ENCODE measurements around the gene PTPRN2.

The PTPRN2 gene

DNA sequence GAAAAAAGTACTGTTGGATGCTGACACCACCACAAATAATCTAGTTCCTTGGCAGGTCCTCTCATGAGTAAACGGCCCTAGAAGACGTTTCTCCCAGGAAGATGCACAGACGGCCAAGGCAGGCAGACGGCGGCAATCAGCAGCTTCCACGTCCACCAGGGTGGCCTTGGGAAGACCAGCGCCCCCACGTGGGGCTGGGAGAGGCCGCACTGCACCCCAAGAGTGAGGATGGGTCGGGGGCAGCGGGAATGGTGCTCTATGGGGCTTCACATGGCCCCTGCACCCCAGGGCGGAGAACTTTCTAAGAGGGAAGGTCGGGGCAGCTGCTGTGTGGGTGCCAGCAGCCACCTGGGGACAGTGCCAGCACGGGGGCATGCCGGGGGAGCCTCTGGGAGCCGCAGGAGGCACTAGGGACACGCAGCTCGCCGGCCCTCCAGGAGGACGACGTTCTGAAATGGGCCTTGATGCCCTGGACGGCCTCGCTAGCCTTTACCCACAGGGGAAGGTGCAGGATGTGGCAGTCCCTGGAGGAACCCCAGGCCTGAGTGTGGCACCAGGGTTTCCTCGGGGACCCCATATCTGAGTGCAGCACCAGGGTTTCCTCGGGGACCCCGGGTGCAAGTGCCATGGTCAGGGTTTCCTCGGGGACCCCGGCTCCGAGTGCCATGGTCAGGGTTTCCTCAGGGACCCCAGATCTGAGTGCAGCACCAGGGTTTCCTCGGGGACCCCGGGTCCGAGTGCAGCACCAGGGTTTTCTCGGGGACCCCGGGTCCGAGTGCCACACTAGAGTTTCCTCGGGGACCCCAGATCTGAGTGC is 710.9 kb downstream of the PTPRN2 start:
- DNase-seq = no peak

DNA sequence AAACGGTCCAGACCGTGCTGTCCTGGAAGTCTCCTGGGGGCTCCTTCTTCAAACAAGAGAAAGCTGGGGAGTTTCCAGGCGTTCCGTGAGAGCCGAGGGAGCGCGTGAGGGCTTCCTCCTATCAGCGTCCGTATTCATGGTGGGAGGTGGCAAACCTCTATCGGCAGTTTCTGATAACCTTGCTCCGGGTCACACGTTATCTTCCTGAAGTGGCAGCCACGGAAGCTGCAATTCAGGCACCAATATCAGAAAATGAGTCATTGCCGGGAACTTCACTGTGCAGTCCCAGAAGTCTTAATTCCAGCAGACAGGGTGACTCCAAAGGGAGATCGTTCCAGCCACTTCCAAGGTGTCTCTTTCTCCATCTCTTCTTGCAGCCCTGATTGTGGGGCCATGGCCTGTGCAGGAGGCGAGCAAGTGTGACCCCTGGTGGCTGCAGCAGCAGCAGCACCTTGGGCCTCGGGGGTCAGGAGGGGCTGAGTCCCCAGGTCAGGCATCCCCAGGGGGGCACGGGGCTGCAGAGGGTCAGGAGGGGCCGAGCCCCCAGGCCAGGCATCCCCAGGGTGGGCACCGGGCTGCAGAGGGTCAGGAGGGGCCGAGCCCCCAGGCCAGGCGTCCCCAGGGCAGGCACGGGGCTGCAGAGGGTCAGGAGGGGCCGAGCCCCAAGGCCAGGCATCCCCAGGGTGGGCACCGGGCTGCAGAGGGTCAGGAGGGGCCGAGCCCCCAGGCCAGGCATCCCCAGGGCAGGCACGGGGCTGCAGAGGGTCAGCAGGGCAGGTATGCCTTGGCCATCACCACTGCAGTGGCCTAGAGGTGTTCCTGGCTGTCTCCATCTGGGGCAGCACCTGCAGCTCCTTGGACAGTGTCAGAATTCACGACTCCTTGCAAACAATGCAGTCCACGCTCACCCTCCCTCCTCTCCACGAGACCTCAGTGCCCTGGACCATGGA is 712.1 kb downstream of the PTPRN2 start:
- no peak for DNase-seq

DNA sequence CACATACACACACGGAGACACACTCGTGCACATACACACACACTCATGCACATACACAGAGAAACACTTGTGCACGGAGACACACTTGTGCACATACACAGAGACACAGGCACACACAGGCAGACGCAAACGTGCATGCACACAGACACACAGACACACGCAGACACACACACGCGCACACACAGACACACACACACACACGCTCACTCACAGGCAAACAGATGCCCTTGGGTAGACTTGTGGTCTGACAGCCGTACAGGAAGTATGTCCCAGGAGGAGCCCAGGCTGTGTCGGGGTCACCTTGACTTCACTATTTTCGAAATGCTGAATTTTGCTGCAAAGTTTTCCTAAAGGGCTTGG is 712.8 kb downstream of the PTPRN2 start:
- DNase-seq = no peak

DNA sequence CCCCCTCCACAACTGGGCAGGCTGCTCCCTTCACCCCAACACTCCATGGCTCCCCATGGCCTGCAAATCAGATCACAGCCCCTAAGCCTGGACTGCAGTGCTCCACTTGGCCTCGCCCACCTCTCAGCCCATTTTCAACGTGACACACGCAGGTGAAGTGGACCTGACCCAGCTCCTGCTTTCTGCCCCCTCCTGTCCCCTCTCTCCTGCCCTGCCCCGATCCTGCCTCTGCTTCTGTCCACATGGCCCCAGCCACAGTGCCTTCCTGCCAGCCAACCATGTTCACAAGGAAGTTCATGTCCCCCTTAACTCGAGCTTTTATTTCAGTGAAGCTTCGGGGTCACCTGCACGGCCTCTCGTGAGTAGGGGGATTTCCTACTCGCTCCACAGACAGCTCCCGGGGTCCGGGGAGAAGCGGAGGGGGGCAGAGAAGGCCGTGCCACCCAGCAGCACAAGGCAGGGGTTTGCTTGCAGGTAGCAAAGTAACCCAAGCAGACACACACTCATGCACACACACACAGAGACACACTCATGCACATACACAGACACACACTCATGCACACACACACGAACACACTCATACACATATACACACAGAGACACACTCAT is 713.3 kb downstream of the PTPRN2 start:
- DNase-seq = no peak

DNA sequence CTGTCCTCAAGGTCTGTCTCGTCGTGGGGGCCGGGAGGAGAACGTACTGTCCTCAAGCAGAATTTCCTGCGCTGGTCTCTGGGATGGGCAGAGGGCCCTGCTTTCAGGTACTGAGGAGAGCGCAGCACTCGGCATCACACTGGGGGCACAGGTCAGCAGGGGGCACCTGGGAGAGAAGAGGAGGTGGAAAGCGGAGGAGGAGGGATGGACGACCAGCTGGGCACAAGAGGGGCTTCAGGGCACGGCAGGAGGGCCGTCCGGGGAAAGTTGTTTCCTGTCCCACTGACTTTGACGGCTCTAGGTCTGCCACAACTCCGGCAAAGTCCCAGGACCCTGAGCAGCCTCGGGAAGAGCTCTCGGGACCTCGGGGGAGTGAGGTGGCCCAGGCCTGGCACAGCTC is 714.0 kb downstream of the PTPRN2 start:
- no peak for DNase-seq

DNA sequence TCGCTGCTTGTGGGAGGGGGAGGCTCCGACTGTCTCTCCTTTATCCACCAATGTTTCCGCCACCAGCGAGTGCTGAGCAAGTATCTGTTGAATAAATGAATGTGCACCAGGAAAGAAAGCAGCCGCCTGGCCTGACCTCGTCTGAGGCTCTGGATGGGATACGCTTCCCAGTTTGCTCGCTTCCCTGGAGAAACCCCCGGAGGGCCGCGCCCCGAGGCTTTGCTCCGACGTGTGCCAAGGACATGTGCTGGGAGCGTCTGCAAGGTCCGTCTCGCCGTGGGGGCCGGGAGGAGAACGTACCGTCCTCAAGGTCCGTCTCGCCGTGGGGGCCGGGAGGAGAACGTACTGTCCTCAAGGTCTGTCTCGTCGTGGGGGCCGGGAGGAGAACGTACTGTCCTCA is 714.4 kb downstream of the PTPRN2 start:
- DNase-seq = no peak

DNA sequence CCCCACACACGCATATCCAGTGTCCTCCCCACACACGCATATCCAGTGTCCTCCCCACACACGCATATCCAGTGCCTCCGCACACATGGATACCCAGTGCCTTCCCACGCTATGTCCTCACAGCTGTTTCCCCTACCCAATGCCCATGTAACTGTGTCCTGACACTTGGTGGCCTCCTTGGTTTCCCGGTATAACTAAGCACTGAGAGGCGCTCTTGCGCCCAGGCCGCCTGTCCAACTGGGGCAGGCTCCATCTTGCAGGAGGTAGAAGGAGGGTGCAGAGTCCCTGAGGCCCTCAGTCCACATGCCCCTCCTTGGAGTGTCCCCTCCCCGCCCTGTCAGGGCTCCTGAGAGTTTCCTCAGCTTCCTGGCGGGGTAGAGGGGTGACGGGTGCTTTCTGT is 715.2 kb downstream of the PTPRN2 start:
- DNase-seq = no peak

DNA sequence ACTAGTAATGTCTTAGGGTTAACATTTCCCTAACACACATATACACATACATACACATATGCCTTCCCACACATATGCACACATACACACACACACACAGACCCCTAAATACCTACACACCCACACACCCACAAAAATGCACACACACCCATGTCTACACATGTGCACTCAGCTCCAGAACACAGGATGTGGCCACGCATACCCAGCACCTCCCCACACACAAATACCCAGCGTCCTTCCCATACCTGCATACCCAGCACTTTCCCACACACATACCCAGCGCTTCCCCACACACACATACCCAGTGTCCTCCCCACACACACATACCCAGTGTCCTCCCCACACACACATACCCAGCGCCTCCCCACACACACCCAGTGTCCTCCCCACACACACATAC is 715.9 kb downstream of the PTPRN2 start:
- no peak for DNase-seq

DNA sequence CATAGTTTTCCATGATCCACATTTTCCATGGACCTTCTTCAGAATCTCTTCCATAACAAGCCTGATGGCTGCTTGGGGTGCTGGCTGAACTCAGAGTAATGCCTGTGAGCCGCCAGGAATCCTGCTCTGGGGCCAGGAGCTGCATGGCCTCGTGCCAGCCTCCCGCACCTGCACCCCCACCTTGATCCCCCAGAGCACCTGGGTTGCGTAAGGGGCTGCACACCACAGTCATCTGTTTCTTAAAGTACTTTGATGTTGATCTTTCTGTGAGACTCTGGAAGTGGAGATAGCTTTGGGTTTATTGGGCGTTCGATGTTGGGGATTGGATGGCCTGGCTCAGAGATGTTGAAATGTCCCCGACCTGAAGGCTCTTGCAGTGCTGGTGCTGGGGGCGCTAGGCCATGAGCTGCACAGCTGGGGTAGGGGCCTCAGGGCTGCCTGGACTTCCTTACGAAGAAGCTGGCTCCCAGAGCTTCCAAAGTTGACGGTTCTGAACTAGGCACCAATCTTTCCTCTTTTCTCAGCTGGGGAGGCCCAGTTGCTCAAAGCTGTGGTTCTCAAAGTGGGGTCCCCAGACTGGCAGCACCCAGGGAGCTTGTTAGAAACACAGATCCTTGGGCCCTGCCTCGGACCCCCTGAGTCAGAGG is 716.9 kb downstream of the PTPRN2 start:
- no peak for DNase-seq

DNA sequence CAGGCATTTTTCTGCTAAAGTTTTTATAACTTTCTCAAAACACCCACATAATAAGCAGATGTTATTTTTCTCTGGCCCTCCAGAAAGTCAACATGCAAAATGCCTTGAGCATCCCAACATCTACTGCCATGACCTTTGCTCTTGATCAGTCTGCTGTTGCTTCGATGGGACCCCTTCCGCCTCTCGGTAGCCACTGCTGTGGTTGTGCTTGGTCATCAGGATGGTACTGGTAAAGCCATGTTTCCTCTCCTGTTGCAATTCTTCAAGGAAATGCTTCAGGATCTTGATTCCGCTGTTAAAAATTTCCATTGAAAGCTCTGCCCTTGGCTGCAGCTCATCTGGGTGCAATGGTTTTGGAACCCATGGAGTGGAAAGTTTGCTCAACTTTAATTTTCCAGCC is 717.8 kb downstream of the PTPRN2 start:
- no peak for DNase-seq

DNA sequence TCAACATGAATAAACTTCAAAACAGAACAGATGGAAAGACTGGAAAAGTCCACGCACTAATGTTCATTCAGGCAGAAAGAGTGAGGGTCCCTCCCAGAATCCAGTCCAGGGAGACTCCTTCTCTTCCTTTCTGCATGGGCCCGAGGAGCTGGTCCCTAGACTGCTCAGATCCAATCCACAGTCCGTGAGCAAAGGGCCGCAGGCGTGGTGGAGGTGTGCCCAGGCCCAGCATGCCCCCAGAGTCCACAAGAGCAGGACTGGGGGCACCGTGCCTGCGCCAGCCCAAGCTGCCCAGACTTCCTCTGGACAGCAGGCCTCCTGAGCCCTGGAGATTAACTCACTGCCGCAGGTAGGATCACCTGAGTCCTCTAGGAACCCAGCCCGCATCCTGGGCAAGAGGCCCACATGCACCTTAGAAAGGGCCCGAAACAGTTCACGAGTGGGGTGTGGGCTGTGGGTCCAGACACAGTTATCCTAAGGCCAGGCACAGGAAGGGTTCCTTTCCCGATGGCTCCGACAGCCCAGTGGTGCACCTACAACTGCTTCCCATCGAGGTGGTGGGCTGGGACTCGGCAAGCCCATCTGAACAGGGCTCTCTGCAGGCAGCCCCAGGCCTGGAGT is 719.8 kb downstream of the PTPRN2 start:
- DNase-seq = no peak

DNA sequence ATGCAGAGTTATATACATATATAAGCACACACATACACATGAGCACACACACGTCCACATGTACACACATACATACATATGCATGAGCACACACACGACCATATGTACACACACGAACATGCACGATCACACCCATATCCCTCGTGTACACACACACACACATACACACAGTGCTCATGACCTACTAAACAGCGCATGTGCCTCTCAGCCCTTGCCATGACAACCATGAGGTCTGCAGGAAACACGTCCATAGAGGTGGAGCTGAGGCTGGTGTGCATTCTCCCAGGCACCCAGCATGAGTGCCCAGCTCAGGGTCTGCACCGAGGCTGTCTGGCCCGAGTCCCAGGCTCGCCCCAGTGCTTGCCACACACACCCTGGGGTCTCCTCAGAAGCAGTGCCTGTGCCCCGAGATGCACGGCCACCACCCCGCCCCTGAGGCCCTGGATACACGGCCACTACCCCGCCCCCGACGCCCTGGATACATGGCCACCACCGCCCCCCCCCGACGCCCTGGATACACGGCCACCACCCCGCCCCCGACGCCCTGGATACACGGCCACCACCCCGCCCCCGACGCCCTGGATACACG is 721.2 kb downstream of the PTPRN2 start:
- DNase-seq = no peak

DNA sequence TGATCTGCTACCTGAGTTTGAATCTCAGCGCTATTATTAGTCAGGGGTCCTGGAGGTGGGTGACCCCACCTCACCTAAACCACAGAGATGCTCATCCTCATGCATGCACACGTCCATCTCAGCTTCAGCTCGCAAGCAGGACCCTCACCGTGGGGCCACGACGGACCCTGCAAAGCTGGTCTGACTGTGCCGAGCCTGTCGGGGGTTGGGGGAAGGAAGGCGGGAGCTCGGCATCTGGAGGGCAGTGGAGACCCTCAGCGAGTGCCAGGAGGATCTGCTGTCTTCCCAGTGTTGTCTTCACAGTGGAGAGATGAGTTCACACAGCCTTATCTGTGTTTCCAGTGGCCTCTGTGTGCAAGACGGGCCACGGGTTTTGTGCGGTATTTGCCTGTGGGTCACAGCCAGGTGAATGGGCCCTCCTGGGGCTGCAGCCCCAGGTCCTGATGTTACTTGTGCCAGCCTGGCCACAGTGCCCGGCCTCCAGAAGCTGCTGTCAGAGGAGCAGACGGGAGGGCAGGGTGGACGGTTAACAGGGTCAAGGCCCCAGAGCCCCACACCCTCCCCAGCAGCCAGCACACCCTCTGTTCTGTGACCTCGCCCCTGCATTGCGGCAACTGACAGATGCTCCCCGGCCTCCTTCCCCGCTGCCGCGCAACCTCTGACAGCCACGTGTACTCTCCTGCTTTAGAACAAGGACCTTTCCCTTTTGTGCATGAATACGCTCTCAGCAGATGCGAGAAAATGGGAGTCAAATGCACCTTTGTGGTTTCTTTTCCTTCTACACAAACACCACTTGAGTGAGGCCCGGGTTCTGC is 722.1 kb downstream of the PTPRN2 start:
- DNase-seq = no peak

DNA sequence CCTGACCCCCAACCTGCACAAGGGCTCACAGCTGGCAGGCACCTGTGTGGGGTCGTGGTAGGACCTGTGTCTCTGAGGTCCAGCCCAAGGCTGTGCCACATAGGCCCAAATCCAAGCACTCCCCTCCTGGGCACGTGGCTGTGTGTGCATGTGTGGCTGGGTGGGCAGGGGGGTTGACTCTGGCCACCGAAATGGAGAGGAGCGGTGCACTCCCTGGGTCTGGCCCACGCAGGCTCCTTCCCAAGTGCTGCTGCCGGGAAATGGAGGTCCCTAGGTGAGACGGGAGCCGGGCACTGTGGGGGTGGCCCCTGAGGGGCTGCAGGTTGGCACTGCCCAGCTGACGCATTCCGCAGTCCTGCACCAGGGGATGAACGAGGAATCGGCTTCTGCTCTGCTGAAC is 722.7 kb downstream of the PTPRN2 start:
- no peak for DNase-seq

DNA sequence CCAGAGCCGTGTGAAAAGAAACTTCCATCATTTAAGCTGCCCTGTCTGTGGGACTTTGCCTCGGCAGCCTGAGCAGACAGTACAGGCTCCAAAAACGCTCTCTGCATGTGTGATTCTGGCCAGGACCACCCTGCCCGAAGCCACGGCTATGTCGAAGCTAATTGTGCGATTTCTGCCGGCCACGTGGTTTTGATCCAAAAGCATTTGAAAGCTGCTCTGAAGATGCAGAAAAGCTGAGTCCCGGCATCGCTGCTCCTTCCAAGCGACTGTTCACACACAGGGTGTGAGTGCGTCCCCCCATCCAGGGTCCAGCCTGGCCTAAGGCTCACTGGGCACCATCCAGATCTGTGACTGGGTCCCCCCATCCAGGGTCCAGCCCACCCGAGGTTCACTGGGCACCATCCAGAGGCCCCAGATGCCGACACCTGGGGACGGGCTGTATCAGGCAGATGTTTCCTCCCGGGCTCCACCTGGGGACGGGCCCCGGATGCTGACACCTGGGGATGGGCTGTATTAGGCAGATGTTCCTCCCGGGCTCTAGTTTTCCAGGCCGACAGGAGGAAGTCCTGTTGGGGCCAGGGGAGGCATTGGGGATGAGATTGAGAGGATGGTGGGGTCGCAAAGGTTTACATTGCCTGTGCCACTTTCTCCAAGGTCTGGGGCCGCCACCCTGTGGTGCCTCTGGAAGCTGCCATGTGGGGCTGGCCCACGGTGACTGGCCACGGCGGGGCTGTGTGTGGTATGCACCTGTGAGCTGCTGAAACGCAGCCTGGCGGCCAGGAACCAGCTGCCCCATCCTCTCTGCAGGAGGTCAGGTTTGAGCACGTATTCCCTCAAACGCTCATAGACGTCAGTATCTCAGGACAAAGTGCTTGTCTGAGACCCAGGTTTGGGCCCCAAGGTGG is 723.5 kb downstream of the PTPRN2 start:
- DNase-seq = no peak

DNA sequence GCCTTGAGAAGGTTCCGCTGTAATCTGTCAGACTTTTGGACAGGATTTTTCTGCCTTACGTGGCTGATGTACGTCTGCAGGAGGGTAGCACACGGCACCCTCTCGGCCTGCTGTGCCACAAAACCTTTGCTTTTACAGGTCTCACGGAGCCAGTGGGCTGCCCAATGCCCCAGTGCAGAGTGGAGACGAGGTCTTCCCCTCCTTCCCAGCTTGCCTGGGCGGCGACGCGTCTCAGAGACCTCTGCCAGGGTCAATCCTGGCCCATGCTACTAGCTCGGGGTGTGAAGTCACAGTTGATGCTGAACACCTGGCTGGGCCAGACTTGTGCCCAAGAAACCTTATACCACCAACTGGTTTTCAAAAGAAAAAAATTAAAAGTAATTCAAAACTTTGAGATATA is 724.4 kb downstream of the PTPRN2 start:
- no peak for DNase-seq

DNA sequence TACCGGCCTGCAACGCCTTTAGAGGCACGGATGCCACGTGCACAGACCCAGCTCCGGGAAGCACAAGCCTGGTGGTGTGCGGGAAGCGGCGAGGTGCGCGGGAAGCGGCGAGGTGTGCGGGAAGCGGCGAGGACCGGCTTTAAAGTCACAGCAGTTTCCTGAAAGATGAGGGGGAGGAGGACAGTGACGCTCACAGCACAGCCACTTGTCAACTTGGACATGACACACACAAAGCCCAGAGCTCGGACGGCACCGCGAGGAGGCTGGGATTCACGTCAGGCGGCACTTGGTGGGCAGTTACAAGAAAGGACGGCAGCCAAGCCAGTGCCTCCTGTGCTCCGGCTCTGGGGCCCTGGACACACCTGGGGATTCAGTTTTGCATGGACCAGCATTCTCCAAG is 724.9 kb downstream of the PTPRN2 start:
- no peak for DNase-seq

DNA sequence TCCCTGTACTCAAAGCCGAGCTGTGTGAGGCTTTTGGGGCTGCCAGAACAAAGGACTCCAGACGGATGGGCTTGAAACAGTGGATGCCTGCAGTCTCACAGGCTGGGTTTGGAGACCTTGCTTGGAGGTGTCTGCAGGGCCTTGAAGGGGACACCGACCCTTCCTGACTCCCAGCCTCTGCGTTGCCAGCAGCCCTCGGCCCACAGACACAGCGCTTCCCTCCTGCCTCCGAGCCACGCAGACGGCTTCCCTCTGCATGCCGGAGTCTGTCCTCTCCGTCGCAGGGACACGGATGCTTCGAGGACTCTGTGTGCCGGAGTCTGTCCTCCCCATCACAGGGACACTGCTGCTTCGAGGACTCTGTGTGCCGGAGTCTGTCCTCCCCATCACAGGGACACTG is 726.1 kb downstream of the PTPRN2 start:
- no peak for DNase-seq

DNA sequence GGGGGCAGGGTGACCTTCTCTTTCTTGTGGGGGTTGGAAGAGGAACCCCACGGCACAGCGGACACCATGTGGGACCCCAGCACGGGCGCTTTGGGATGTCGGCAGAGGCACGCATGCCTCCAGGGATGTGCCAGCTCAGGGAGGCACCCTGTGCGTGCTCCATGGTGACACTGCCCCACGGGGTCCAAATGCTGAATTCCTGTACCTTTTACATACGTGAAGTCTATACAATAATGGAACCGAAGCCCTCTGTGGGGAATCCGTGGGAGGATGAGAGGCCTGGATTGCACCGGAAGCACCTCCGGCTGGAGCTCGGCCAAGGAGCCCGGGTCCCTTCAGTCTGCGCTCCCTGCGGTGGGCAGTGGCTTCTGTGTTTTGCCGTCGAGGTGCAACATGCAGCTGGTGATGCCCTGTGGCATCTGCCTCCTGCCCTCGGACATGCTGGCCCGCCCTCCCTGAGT is 726.6 kb downstream of the PTPRN2 start:
- no peak for DNase-seq

DNA sequence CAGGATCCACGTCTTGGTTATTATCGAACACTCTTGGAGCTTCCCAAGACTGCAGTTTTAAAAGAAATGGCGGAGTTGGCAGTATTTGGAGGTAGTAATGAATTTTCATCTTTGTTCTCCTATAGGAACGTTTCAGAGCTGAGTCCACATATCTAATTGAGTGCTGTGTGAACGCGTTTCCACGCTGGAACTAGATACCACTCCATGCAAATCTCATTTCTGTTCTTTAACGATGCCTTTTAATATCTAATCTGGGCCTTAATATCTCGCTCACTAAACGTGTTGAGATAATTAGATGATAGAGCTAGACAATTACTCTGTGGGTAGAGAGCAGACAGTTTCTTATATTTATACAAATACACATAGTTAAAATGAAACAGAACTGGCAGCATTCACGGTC is 727.2 kb downstream of the PTPRN2 start:
- DNase-seq = no peak
